Ascending aorta (tissue), 2 donors: Measurements from ENCODE around the gene MNS1. TPM values are rescaled to one million over a fixed set of nuclear protein-coding genes. Genes with fewer than 3 reads are reported as not detected.

Experiments used
- DNase-seq, 2 donors: peaks; one replicate each; pipeline ENCODE4 v3.0.0-alpha.2; 2019; ENCODE audit warnings: low spot score in 2 of 2
- H3K27ac ChIP-seq, 2 donors: fragments of 200-600 bp; sonication (generic); one replicate each; pipeline ENCODE4 v1.5.1; 2016 to 2017; ENCODE audit warnings: mild to moderate bottlenecking in 1 of 2
- H3K27me3 ChIP-seq: fragments of 200-600 bp; sonication (generic); one replicate; pipeline ENCODE4 v1.5.1; 2017
- H3K36me3 ChIP-seq, 2 donors: fragments of 200-600 bp; sonication (generic); one replicate each; pipeline ENCODE4 v1.5.1; 2016
- H3K4me1 ChIP-seq, 2 donors: fragments of 200-600 bp; sonication (generic); one replicate each; pipeline ENCODE4 v1.5.1; 2016 to 2017; ENCODE audit warnings: mild to moderate bottlenecking in 1 of 2
- H3K4me3 ChIP-seq, 2 donors: fragments of 200-600 bp; sonication (generic); one replicate each; pipeline ENCODE4 v1.5.1; 2016 to 2017; ENCODE audit warnings: mild to moderate bottlenecking in 1 of 2
- H3K9me3 ChIP-seq, 2 donors: fragments of 200-600 bp; sonication (generic); one replicate each; pipeline ENCODE4 v1.5.1; 2016
- intact Hi-C: fragments of 100-400 bp; cut with DNase I; formaldehyde crosslinking; loops from one replicate; pipeline ENCODE4 v1.15.1; 2023
- total RNA-seq: library from RNA; depleted of rRNA; stranded (reverse); fragments of >200 nt; gene quantifications from one replicate; pipeline ENCODE4 v1.1.0, GENCODE V29; 2016
- TF ChIP-seq, protein P1 (sequence below), 3 experiments: fragments of 200-600 bp in 2 of 3; fragments of 450-650 bp in 1 of 3; sonication (generic) in 2 of 3; IDR thresholded peaks; one replicate each; pipeline ENCODE4 v1.5.1; 2016 to 2019; ENCODE audit warnings: antibody characterized with exemption in 3 of 3, mild to moderate bottlenecking in 1 of 3, moderate library complexity in 1 of 3

The MNS1 gene
- total RNA-seq, 1 donor from 2014 or later: 0.43 TPM

DNA sequence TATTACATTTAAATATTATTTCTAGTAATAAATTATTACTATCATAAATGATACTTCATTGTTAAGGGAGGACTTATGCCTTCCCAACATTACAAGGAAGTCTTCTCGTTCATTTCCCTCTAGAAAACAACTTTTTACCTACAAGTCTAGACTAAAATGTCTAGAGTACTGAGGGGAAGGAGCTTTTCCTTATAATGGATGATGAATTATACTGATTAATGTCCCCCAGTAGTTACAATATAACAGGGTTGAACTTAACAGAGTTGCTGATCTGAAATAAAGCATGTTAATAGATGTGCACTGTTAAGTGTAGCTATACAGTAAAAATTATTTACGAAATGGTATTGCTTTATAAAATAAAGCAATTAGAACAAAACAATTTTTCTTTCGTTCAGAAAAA is 2.7 kb upstream of the MNS1 start:
- Histone ChIP-seq H3K36me3 (no peaks in the 10 kb centered on the region), H3K4me1 (peaks cover 0 to 4% of the 10 kb centered on the region in 2 donors), H3K4me3 (no peak overlapping the region), H3K27ac (no peak overlapping the region), H3K27me3 (no peaks in the 10 kb centered on the region), H3K9me3 (no peaks in the 10 kb centered on the region)
- TF ChIP-seq, protein P1, sequence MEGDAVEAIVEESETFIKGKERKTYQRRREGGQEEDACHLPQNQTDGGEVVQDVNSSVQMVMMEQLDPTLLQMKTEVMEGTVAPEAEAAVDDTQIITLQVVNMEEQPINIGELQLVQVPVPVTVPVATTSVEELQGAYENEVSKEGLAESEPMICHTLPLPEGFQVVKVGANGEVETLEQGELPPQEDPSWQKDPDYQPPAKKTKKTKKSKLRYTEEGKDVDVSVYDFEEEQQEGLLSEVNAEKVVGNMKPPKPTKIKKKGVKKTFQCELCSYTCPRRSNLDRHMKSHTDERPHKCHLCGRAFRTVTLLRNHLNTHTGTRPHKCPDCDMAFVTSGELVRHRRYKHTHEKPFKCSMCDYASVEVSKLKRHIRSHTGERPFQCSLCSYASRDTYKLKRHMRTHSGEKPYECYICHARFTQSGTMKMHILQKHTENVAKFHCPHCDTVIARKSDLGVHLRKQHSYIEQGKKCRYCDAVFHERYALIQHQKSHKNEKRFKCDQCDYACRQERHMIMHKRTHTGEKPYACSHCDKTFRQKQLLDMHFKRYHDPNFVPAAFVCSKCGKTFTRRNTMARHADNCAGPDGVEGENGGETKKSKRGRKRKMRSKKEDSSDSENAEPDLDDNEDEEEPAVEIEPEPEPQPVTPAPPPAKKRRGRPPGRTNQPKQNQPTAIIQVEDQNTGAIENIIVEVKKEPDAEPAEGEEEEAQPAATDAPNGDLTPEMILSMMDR (IDR thresholded peaks at IDR 0.05): no peak
- intact Hi-C loops: no loop called here
- DNase-seq: no peak

DNA sequence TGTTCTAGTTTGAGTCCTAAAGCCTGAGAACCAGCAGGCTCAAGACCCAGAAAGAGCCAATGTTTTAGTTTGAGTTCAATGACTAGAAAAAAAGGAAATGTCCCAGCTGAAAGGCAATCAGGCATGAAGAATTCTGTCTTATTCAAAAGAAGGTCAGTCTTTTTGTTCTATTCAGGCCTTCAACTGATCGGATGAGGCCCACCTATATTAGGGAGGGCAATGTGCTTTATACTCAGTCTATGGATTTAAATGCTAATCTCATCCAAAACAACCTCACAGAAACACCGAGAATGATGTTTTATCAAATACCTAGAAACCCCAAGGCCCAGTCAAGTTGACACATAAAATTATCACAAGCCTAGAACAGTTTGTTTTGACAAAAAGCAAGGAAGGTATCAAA is 4.0 kb downstream of the MNS1 start:
- H3K4me1 ChIP-seq: peaks cover 0 to 4% of the 10 kb centered on the region in 2 donors
- H3K9me3 ChIP-seq: no peaks in the 10 kb centered on the region
- no peak for DNase-seq
- no peak overlapping the region for H3K27ac ChIP-seq
- no peak overlapping the region for H3K4me3 ChIP-seq
- H3K36me3 ChIP-seq: no peaks in the 10 kb centered on the region
- no peaks in the 10 kb centered on the region for H3K27me3 ChIP-seq
- intact Hi-C loops: no loop called here
- TF ChIP-seq, protein P1 (IDR thresholded peaks at IDR 0.05): no peak

DNA sequence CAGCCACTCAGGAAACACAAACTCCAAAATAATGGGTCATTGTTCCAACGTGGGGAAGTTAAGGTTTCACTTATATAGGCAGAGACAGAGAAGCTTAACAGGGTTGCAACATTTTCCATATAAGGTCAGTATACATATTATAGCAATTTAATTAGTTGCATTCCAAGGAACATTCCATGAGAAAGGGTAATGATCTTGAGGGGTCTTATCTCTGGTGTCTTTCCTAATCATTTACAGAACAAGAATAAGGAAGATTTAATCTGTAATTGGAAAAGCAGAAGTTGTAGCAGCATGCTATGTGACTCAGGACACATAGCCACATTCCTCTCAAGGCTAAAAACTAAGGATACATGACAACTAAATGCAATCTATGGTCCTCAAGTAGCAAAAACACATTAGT is 4.9 kb downstream of the MNS1 start:
- no peak overlapping the region for H3K4me3 ChIP-seq
- intact Hi-C loops: no loop called here
- H3K4me1 ChIP-seq: no peaks in the 10 kb centered on the region
- no peaks in the 10 kb centered on the region for H3K9me3 ChIP-seq
- H3K27me3 ChIP-seq: no peaks in the 10 kb centered on the region
- H3K36me3 ChIP-seq: no peaks in the 10 kb centered on the region
- no peak for DNase-seq
- H3K27ac ChIP-seq: no peak overlapping the region
- TF ChIP-seq, protein P1 (IDR thresholded peaks at IDR 0.05): no peak

DNA sequence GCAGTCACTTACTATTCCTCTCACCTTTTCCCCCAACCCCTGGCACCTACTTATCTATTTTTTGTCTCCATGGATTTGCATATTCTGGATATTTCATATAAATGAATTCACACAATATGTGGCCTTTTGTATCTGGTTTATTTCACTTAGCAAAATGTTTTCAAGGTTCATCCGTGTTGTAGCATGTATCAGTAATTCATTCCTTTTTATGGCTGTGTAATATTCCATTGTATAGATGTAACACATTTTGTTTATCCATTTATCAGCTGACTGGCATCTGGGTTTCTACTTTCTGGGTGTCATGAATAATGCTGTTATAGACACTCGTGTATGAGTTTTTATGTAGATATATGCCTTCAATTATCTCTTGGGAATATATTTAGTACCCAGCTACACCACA is 5.8 kb downstream of the MNS1 start:
- no peaks in the 10 kb centered on the region for H3K9me3 ChIP-seq
- no peak overlapping the region for H3K27ac ChIP-seq
- no peak for DNase-seq
- no peaks in the 10 kb centered on the region for H3K36me3 ChIP-seq
- no peaks in the 10 kb centered on the region for H3K4me1 ChIP-seq
- H3K27me3 ChIP-seq: no peaks in the 10 kb centered on the region
- no peak overlapping the region for H3K4me3 ChIP-seq
- TF ChIP-seq, protein P1 (IDR thresholded peaks at IDR 0.05): no peak
- intact Hi-C loops: no loop called here

DNA sequence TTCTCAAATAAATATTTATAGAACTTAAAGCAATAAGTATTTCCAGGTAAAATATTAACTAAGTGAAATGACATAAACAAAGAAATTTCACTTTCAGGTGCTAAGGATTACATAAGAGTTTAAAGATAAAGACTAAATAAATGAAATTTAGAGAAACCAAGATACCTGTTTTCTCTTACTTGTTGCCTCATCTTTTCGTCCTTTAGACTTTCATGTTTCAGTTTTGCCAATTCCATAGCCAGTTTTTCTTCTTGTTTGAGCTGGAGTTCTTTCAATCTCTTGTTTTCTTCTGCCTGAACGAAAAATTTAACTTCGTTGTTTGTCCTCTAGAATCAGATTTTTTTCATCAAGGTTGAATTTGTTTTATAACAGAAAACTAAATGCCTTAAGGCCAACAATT is 8.7 kb downstream of the MNS1 start:
- TF ChIP-seq, protein P1 (IDR thresholded peaks at IDR 0.05): no peak
- intact Hi-C loops: no loop called here

DNA sequence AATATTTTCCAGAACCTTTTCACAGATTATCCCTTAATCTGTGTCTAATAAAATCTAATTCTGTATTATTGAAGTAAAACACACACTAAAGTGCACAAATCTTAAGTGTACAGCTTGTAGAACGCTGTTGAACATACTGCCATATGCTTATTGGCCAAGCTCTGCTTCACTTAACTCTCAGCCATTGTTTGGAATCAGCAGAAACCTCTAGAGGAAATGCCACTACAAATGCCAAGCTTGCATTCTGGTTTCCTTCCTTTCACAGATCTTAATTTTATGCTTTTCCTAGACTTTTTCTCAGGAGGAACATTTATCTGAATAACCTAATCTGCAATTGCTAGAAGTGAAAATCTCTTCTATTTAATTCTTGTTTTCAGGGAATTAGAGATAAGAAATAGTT is 10.1 kb downstream of the MNS1 start:
- no peak for DNase-seq
- H3K4me3 ChIP-seq: no peak overlapping the region
- no peaks in the 10 kb centered on the region for H3K36me3 ChIP-seq
- TF ChIP-seq, protein P1 (IDR thresholded peaks at IDR 0.05): no peak
- no peaks in the 10 kb centered on the region for H3K27me3 ChIP-seq
- H3K9me3 ChIP-seq: no peaks in the 10 kb centered on the region
- H3K4me1 ChIP-seq: no peaks in the 10 kb centered on the region
- H3K27ac ChIP-seq: no peak overlapping the region
- intact Hi-C loops: no loop called here

More for the DNA sequence above, 8.7 kb downstream of the MNS1 start:
- Histone ChIP-seq H3K4me3 (no peak overlapping the region), H3K27ac (no peak overlapping the region), H3K27me3 (no peaks in the 10 kb centered on the region), H3K36me3 (no peaks in the 10 kb centered on the region), H3K9me3 (no peaks in the 10 kb centered on the region), H3K4me1 (no peaks in the 10 kb centered on the region)
- DNase-seq: no peak
